HG02610 (cell line): ENCODE results near the gene MAN1C1.

Experiments
- ATAC-seq: cut with Tn5 transposase; IDR thresholded peaks from one replicate; pipeline ENCODE4 v1.9.1; 2021; ENCODE audit warnings: mild to moderate bottlenecking, moderate library complexity; ENCODE audit not compliant: unreplicated experiment

Gene MAN1C1

GRCh38 chr1:25826571-25826970 is 210.0 kb downstream of the MAN1C1 start:
- no peak for ATAC-seq

GRCh38 chr1:25828491-25828890 is 211.9 kb downstream of the MAN1C1 start:
- no peak for ATAC-seq

GRCh38 chr1:25829046-25829445 is 212.5 kb downstream of the MAN1C1 start:
- ATAC-seq = no peak

GRCh38 chr1:25831569-25832196 is 215.1 kb downstream of the MAN1C1 start:
- ATAC-seq = no peak

GRCh38 chr1:25832336-25833037 is 215.9 kb downstream of the MAN1C1 start:
- ATAC-seq = no peak

GRCh38 chr1:25833158-25833557 is 216.6 kb downstream of the MAN1C1 start:
- ATAC-seq = no peak
